GM20431 (cell line): ENCODE data around the gene CHMP3.
"Not testable (repeated sequence)": the region's sequence is repeated elsewhere in the genome, so short reads cannot be mapped to it uniquely, and the experiment has no call there.

Source experiments
- in situ Hi-C: fragments of 300-500 bp; cut with MseI, MboI; formaldehyde crosslinking; loops from one replicate; pipeline ENCODE4 v1.15.0; 2020; ENCODE audit warnings: low sequenced_read_pairs; ENCODE audit not compliant: unreplicated experiment

Gene CHMP3

DNA sequence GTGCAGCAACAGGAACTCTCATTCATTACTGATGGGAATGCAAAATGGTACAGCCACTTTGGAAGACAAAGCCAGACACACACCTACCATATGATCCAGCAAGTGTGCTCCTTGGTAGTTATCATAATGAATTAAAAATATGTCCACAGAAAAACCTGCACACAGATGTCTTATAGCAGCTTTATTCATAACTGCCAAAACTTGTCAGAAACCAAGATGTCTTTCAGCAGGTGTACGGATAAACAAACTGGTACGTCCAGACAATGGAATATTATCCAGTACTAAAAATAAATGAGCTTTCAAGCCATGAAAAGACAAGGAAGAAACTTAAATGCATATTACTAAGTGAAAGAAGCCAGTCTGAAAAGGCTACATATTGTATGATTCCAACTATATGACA is 50.4 kb downstream of the CHMP3 start:
- in situ Hi-C loops = no loop called here

- in situ Hi-C loops = no loop called here
These were observed 51.2 kb downstream of the CHMP3 start for GRCh38 chr2:86512034-86512433.

DNA sequence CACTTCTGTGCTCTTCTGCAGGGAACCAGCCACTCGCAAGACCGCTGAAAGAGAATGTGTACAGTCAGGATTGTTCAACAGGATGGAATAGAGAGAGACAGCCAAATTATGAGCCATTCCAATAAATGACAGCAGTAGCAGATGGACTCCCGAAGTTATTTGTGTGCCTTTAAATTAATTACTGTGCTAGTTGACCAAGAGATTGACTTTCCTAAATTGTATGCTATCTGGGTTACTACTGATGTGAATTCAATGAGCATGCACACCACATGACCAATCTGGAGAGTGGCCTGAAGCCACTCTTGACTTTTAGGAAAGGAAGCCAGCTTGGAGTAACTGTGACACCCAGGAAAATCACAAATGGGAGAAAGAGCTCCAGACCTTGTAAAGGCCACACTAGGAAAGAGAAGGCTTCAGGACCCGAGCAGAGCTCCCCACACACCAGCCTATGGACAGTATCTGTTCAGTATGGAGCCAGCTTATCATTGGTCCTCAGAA is 52.8 kb downstream of the CHMP3 start:
- in situ Hi-C loops = no loop called here

GRCh38 chr2:86507600-86507999 is 55.6 kb downstream of the CHMP3 start:
- in situ Hi-C loops = no loop called here

DNA sequence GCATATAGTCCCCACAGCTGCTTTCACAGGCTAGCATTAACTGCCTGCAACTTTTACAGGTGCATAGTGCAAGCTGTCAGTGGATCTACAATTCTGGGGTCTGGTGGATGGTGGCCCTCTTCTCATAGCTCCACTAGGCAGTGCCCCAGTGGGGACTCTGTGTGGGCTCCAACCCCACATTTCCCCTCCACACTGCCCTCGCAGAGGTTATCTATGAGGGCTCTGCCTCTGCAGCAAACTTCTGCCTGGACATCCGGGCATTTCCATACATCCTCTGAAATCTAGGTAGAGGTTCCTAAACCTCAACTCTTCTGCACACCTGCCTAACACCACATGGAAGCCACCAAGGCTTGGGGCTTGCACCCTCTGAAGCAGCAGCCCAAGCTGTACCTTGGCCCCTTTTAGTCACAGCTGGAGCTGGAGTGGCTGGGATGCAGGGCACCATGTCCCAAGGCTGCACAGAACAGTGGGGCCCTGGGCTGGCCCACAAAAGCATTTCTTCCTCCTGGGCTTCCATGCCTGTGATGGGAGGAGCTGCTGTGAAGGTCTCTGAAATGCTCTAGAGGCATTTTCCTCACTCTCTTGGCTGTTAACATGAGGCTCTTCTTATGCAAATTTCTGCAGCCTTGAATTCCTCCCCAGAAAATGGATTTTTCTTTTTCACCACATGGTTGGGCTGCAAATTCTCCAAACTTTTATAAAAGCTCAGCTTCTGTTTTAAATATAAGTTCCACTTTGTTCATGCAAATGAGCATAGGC is 62.7 kb downstream of the CHMP3 start:
- in situ Hi-C loops = no loop called here

GRCh38 chr2:86499326-86499725 is 63.9 kb downstream of the CHMP3 start:
- in situ Hi-C loops = no loop called here

GRCh38 chr2:86498468-86499260 is 64.6 kb downstream of the CHMP3 start:
- in situ Hi-C loops = no loop called here

GRCh38 chr2:86496391-86496790 is 66.9 kb downstream of the CHMP3 start:
- in situ Hi-C loops = not testable (repeated sequence)

- in situ Hi-C loops = no loop called here
These were observed 71.2 kb downstream of the CHMP3 start for GRCh38 chr2:86492048-86492453.

GRCh38 chr2:86491088-86491487 is 72.2 kb downstream of the CHMP3 start:
- in situ Hi-C loops = no loop called here

DNA sequence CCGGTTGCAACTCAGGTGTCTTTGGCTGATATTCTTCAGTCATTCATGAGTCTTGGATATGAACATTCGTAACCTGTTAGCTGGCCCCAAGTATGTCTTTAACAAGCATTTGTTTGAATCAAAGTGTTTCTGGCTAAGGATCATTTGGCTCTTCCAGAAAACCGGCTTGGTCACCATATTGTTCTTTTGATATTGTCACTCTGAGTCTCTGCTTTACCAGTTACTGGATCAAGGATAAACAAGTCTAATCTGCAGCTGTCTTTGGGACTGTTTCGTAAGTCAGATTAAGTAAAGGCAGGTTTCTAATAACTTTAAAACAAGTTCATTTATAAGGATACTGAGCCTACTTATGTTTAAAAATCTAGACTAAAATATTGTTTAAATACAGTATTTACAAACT is 73.0 kb downstream of the CHMP3 start:
- in situ Hi-C loops = no loop called here

DNA sequence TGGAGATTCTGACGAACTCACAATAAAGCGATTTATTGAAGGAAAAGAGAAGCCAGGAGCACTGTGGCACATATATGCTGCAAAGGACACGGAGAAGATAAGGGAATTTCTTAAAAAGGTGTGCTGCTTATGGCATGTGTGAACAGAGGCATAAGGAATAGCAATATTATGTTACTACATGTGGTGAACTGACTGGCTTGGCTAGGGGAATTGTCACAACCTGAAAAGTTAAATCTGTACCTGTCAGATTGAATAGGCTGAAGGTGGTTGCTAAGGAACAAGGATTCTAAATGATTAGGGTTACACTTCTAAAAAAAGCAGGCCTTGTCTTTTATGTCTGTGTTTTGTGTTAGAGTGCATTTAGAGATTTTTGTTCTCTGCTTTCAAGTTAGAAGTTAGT is 73.7 kb downstream of the CHMP3 start:
- in situ Hi-C loops = no loop called here

GRCh38 chr2:86488561-86489250 is 74.5 kb downstream of the CHMP3 start:
- in situ Hi-C loops = no loop called here

GRCh38 chr2:86487062-86487461 is 76.2 kb downstream of the CHMP3 start:
- in situ Hi-C loops = no loop called here

GRCh38 chr2:86485802-86486201 is 77.4 kb downstream of the CHMP3 start:
- in situ Hi-C loops = no loop called here

- in situ Hi-C loops = no loop called here
These were observed 78.1 kb downstream of the CHMP3 start for GRCh38 chr2:86485103-86485502.

- in situ Hi-C loops = no loop called here
These were observed 78.9 kb downstream of the CHMP3 start for GRCh38 chr2:86484385-86484784.

GRCh38 chr2:86482034-86482433 is 81.2 kb downstream of the CHMP3 start:
- in situ Hi-C loops = no loop called here

- in situ Hi-C loops = no loop called here
These were observed 83.1 kb downstream of the CHMP3 start for GRCh38 chr2:86480105-86480504.

DNA sequence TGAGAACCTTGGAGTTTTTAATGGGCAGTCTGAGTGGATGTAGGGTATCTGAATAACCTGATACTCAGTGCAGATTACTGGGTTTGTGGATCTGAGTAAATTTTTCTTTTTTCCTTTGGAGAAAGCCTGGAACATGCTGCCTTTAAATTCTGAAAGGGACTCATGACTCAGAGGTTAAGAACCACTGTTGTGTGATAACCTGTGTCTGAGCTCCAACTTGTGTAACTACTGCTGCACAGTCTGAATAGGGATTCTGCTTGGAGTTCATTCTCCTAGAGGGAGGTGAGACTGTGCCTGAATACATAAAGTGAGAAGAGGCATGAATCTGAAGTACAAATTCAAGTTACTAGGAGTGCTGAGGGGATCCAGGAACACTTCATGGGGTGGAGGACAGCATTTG is 85.9 kb downstream of the CHMP3 start:
- in situ Hi-C loops = no loop called here

- in situ Hi-C loops = no loop called here
These were observed 86.3 kb downstream of the CHMP3 start for GRCh38 chr2:86476918-86477317.
